HCT116 (cell line): ENCODE data around the gene TELO2. TPM values are rescaled to one million over a fixed set of nuclear protein-coding genes. Genes with fewer than 3 reads are reported as not detected.

Experiments used
- ATAC-seq: fragments of 200-7000 bp; cut with Tn5 transposase; 2 replicates; pipeline ENCODE4 v1.9.1; 2020; ENCODE audit warnings: mild to moderate bottlenecking, moderate library complexity
- BruUV-seq: library from RNA; stranded (reverse); fragments of 400-500 nt; replicated peaks from 2 replicates; lab custom pipeline; 2021; lab: Mats Ljungman, UMichigan
- CTCF ChIA-PET: fragments of 300-600 bp; sonication (Branson Sonifier 250); formaldehyde crosslinking; loops from one replicate; lab custom pipeline; 2021; ENCODE audit warnings: antibody characterized with exemption; lab: Charles Lee
- POLR2A ChIA-PET: fragments of 300-600, 350-600 bp; sonication (Branson Sonifier 250); formaldehyde crosslinking; loops from one replicate; lab custom pipeline; 2021; ENCODE audit warnings: antibody characterized with exemption; lab: Charles Lee
- RAD21 ChIA-PET, 2 experiments: fragments of 300-600 bp; sonication (Branson Sonifier 250); formaldehyde crosslinking; loops; one replicate each; lab custom pipeline; 2023; ENCODE audit warnings: low total read pairs in 2 of 2; ENCODE audit not compliant: uncharacterized antibody in 2 of 2, unreplicated experiment in 2 of 2, low non-redundant PET in 1 of 2; lab: Charles Lee
- DNase-seq: peaks from one replicate; pipeline ENCODE4 v3.0.0-alpha.2; 2010; ENCODE audit warnings: low read depth, low spot score
- H2AFZ ChIP-seq: fragments of 200-600 bp; shearing (Covaris generic), sonication (generic); 2 replicates; pipeline ENCODE4 v1.6.1; 2017; ENCODE audit warnings: low read depth, mixed run types, mixed read lengths, antibody characterized with exemption, low read length; ENCODE audit not compliant: poor library complexity, severe bottlenecking
- H3K27ac ChIP-seq: 2 replicates; pipeline ENCODE4 v1.5.1; 2012; ENCODE audit warnings: low read depth, low read length
- H3K27me3 ChIP-seq: fragments of 200-600 bp; sonication (generic); 2 replicates; pipeline ENCODE4 v1.6.1; 2016; ENCODE audit warnings: mixed run types, low read length, mixed read lengths; ENCODE audit not compliant: insufficient read depth
- H3K36me3 ChIP-seq, 2 experiments: fragments of 200-500 bp in 1 of 2; fragments of 200-600 bp in 1 of 2; sonication (Bioruptor generic) in 1 of 2; sonication (generic) in 1 of 2; 2 replicates each; pipeline versions ENCODE4 v1.5.1 to v1.6.1; 2014 to 2016; ENCODE audit warnings: low read length in 2 of 2, inconsistent platforms in 1 of 2, mixed read lengths in 1 of 2, mixed run types in 1 of 2; ENCODE audit not compliant: insufficient read depth in 2 of 2, control insufficient read depth in 1 of 2
- H3K4me1 ChIP-seq, 2 experiments: fragments of 200-600 bp in 1 of 2; sonication (generic) in 1 of 2; 2 replicates each; pipeline versions ENCODE4 v1.5.1 to v1.6.1; 2012 to 2017; ENCODE audit warnings: low read length in 2 of 2, inconsistent platforms in 1 of 2, mild to moderate bottlenecking in 1 of 2, mixed read lengths in 1 of 2, mixed run types in 1 of 2, moderate library complexity in 1 of 2; ENCODE audit not compliant: insufficient read depth in 2 of 2, control insufficient read depth in 1 of 2
- H3K4me2 ChIP-seq: fragments of 200-600 bp; sonication (generic); 2 replicates; pipeline ENCODE4 v1.6.1; 2017; ENCODE audit warnings: mixed run types, low read length, mixed read lengths
- H3K4me3 ChIP-seq, 2 experiments: fragments of 200-600 bp in 1 of 2; sonication (generic) in 1 of 2; replicated peaks in 1 of 2; 2 replicates each; pipeline ENCODE4 v1.5.1; 2011 to 2016; ENCODE audit warnings: low read length in 2 of 2, control low read depth in 1 of 2, low read depth in 1 of 2, mild to moderate bottlenecking in 1 of 2, mixed read lengths in 1 of 2, mixed run types in 1 of 2
- H3K79me2 ChIP-seq: fragments of 200-600 bp; sonication (generic); 2 replicates; pipeline ENCODE4 v1.6.1; 2017; ENCODE audit warnings: mild to moderate bottlenecking, mixed run types, low read length, moderate library complexity, mixed read lengths; ENCODE audit not compliant: insufficient read depth
- H3K9ac ChIP-seq: fragments of 200-600 bp; sonication (generic); 2 replicates; pipeline ENCODE4 v1.6.1; 2016; ENCODE audit warnings: low read length, mixed read lengths
- H3K9me2 ChIP-seq: fragments of 200-600 bp; sonication (generic), shearing (Covaris generic); 2 replicates; pipeline ENCODE4 v1.6.1; 2017; ENCODE audit warnings: mixed run types, mild to moderate bottlenecking, moderate library complexity; ENCODE audit not compliant: insufficient read depth
- H3K9me3 ChIP-seq, 2 experiments: fragments of 200-500 bp in 1 of 2; fragments of 200-600 bp in 1 of 2; sonication (Bioruptor generic) in 1 of 2; sonication (generic) in 1 of 2; 2 replicates each; pipeline ENCODE4 v1.6.1; 2014 to 2017; ENCODE audit warnings: low read length in 2 of 2, mixed read lengths in 2 of 2, inconsistent platforms in 1 of 2, low read depth in 1 of 2, mild to moderate bottlenecking in 1 of 2, mixed run types in 1 of 2, moderate library complexity in 1 of 2; ENCODE audit not compliant: control insufficient read depth in 1 of 2, insufficient read depth in 1 of 2
- H4K20me1 ChIP-seq: fragments of 200-600 bp; sonication (generic), shearing (Covaris generic); 2 replicates; pipeline ENCODE4 v1.6.1; 2017; ENCODE audit warnings: mixed run types, mild to moderate bottlenecking, moderate library complexity; ENCODE audit not compliant: insufficient read depth
- CBX3 ChIP-seq: IDR thresholded peaks from 2 replicates; pipeline ENCODE4 v1.6.1; 2012; ENCODE audit warnings: low read depth
- CEBPB ChIP-seq: IDR thresholded peaks from 2 replicates; pipeline ENCODE4 v1.6.1; 2012; ENCODE audit warnings: low read depth
- CTCF ChIP-seq, 3 experiments: fragments of 200-600 bp in 1 of 3; sonication (generic) in 1 of 3; IDR thresholded peaks in 2 of 3; conservative IDR thresholded peaks in 1 of 3; 2 replicates each; pipeline ENCODE4 v1.5.1; 2012 to 2017; ENCODE audit warnings: low read depth in 2 of 3, low read length in 2 of 3, antibody characterized with exemption in 1 of 3, borderline replicate concordance in 1 of 3, control low read depth in 1 of 3, mild to moderate bottlenecking in 1 of 3, mixed read lengths in 1 of 3, mixed run types in 1 of 3, moderate library complexity in 1 of 3; ENCODE audit not compliant: insufficient read depth in 1 of 3
- EZH2 ChIP-seq: fragments of 200-600 bp; sonication (generic); IDR thresholded peaks from 2 replicates; pipeline ENCODE4 v1.6.1; 2017; ENCODE audit warnings: antibody characterized with exemption, mixed run types
- EZH2phosphoT487 ChIP-seq: fragments of 200-600 bp; IDR thresholded peaks from 2 replicates; pipeline ENCODE4 v1.6.1; 2018; ENCODE audit warnings: antibody characterized with exemption, borderline replicate concordance
- FOSL1 ChIP-seq: IDR thresholded peaks from 2 replicates; pipeline ENCODE4 v1.6.1; 2012; ENCODE audit warnings: low read depth
- JUND ChIP-seq: IDR thresholded peaks from 2 replicates; pipeline ENCODE4 v1.6.1; 2012
- MAX ChIP-seq: IDR thresholded peaks from 2 replicates; pipeline ENCODE4 v1.6.1; 2012
- POLR2A ChIP-seq: IDR thresholded peaks from 2 replicates; pipeline ENCODE4 v1.7.0; 2011; ENCODE audit warnings: borderline replicate concordance; ENCODE audit not compliant: insufficient read depth, insufficient read length; ENCODE audit errors: extremely low read depth
- RAD21 ChIP-seq: IDR thresholded peaks from 2 replicates; pipeline ENCODE4 v1.6.1; 2012; ENCODE audit warnings: low read depth, mild to moderate bottlenecking
- REST ChIP-seq: IDR thresholded peaks from 2 replicates; pipeline ENCODE4 v1.6.1; 2012; ENCODE audit warnings: low read depth
- SIN3A ChIP-seq: IDR thresholded peaks from 2 replicates; pipeline ENCODE4 v1.6.1; 2012; ENCODE audit warnings: low read depth
- SP1 ChIP-seq: IDR thresholded peaks from 2 replicates; pipeline ENCODE4 v1.6.1; 2012; ENCODE audit warnings: low read depth
- SRF ChIP-seq: IDR thresholded peaks from 2 replicates; pipeline ENCODE4 v1.6.1; 2012; ENCODE audit warnings: low read depth
- YY1 ChIP-seq: IDR thresholded peaks from 2 replicates; pipeline ENCODE4 v1.6.1; 2011; ENCODE audit warnings: low read length, low read depth, moderate library complexity, mild to moderate bottlenecking; ENCODE audit not compliant: insufficient replicate concordance; ENCODE audit errors: extremely low read depth
- ZBTB33 ChIP-seq: IDR thresholded peaks from 2 replicates; pipeline ENCODE4 v1.6.1; 2011; ENCODE audit warnings: mild to moderate bottlenecking, low read length, moderate library complexity; ENCODE audit not compliant: insufficient replicate concordance; ENCODE audit errors: extremely low read depth
- ZNF274 ChIP-seq: fragments of 200-500 bp; sonication (Bioruptor generic); IDR thresholded peaks from 2 replicates; pipeline ENCODE4 v1.6.1; 2014; ENCODE audit warnings: mild to moderate bottlenecking, low read depth, low read length, inconsistent platforms
- intact Hi-C: fragments of 100-400 bp; cut with micrococcal nuclease; formaldehyde crosslinking; loops from 2 replicates; pipeline ENCODE4 v1.10.0; 2022
- total RNA-seq: library from RNA; stranded (reverse); gene quantifications from one replicate; pipeline ENCODE4 v1.2.1, GENCODE V29; 2021; ENCODE audit not compliant: unreplicated experiment

The TELO2 gene
- total RNA-seq, 1 experiment from 2014 or later: 74.3 TPM

GRCh38 chr16:1445518-1446203 lies 47.5 kb upstream of the TELO2 start:
- DNase-seq: no peak
- Histone ChIP-seq H3K27ac (no peak overlapping the region), H3K9me3 (no peaks in the 10 kb centered on the region), H3K9ac (no peak overlapping the region), H2AFZ (no peak overlapping the region), H3K4me1 (no peaks in the 10 kb centered on the region), H3K79me2 (no peaks in the 10 kb centered on the region), H3K36me3 (no peaks in the 10 kb centered on the region; a peak in 1 of 4 replicates), H4K20me1 (no peaks in the 10 kb centered on the region), H3K9me2 (no peaks in the 10 kb centered on the region), H3K27me3 (no peaks in the 10 kb centered on the region), H3K4me3 (no peak overlapping the region), H3K4me2 (no peak overlapping the region)
- TF ChIP-seq REST (no peak), JUND (no peak), EZH2phosphoT487 (no peak), EZH2 (no peak), SIN3A (no peak), CBX3 (no peak), ZBTB33 (no peak), SRF (no peak), CTCF (IDR thresholded peaks at IDR 0.05 in 2 of 3, conservative IDR thresholded peaks at IDR 0.05 in 1 of 3; ENCODE audit: borderline replicate concordance in 1 of 3, insufficient read depth in 1 of 3, low read depth in 2 of 3, low read length in 2 of 3) (no peak), ZNF274 (no peak), FOSL1 (no peak), YY1 (no peak), RAD21 (no peak), SP1 (no peak), MAX (no peak), POLR2A (no peak), CEBPB (no peak)
- ChIA-PET POLR2A (no interaction called here), RAD21 (no interaction called here), CTCF (no interaction called here)
- intact Hi-C loops: no loop called here
- ATAC-seq: no peak
- BruUV-seq: no TSS peak
